ENCODE results near the gene SLAMF6. TPM values are rescaled to one million over a fixed set of nuclear protein-coding genes. Genes with fewer than 3 reads are reported as not detected.

Gene SLAMF6
- total RNA-seq, 1 experiment from 2014 or later: not detected

DNA sequence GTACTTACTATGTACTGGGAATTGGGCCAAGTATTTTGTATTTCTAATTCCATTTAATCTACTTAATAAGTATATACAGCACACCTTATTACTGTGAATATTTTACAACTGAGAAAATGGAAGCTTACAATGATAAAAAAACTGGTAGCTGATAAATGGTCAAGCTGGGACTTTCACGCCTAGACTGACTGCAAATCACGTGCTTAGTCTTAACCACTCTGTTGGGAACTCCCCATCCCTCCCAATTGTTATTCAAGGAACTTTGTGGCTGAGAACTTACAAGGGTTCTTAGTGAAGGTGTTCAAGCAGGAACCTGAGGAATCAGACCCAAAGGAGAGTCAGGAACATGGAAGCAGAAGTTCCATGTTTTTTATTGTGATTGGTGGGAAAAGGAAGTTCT, 29.4 kb upstream of the SLAMF6 start:
- no peak overlapping the region for H3K27ac ChIP-seq
- no peak overlapping the region for H3K4me3 ChIP-seq
- DNase-seq (ENCODE audit: low read depth in 1 of 2, low spot score in 2 of 2): no peak
- H3K4me1 ChIP-seq (replicated peaks): no peaks in the 10 kb centered on the region
- no peaks in the 10 kb centered on the region for H3K36me3 ChIP-seq
- no peaks in the 10 kb centered on the region for H3K27me3 ChIP-seq (replicated peaks)
- H3K9me3 ChIP-seq (replicated peaks): no peaks in the 10 kb centered on the region

DNA sequence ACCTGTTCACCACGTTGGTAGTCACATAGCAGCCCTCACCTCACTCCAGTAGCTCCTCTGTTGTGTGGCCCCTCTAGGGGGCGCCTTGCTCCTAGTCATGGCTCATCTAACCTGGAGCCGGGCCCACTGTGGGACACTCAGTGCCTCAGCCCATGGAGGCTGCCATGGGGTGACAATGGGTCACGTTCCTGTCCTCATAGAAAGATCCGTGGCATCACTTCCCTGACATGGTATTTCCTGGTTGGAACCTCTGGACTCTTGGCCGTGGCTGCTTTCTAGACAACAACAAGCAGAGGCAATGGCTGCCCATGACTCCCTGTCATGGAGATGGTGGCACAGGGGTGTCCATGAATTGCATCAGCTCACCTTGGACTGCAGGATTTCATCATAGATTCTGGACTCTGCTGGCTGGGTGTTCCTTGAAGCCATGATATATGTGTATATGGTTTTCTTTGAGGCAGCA, 27.5 kb upstream of the SLAMF6 start:
- no peaks in the 10 kb centered on the region for H3K36me3 ChIP-seq
- no peak for DNase-seq (ENCODE audit: low read depth in 1 of 2, low spot score in 2 of 2)
- H3K4me3 ChIP-seq: no peak overlapping the region
- H3K4me1 ChIP-seq (replicated peaks): no peaks in the 10 kb centered on the region
- H3K27me3 ChIP-seq (replicated peaks): no peaks in the 10 kb centered on the region
- H3K27ac ChIP-seq: no peak overlapping the region
- no peaks in the 10 kb centered on the region for H3K9me3 ChIP-seq (replicated peaks)

DNA sequence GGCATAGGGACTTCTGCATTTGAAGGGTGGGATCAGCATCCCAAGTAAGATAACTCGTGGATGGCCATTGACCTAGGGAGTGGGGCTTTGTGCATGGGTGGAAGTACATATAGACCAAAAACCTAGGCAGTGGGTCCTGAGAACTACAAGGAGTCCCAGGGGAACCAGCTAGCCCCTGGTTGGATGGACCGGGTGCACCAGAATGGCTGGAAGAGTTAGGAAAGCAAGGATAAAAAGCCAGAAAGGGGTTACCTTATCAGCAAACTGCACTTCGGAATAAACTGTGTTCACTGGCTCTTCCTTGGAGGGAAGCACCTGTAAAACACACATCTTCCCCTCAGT, 26.6 kb upstream of the SLAMF6 start:
- Histone ChIP-seq H3K9me3 (replicated peaks) (no peaks in the 10 kb centered on the region), H3K4me1 (replicated peaks) (no peaks in the 10 kb centered on the region), H3K36me3 (no peaks in the 10 kb centered on the region), H3K27me3 (replicated peaks) (no peaks in the 10 kb centered on the region), H3K4me3 (no peak overlapping the region), H3K27ac (no peak overlapping the region)
- no peak for DNase-seq (ENCODE audit: low read depth in 1 of 2, low spot score in 2 of 2)

DNA sequence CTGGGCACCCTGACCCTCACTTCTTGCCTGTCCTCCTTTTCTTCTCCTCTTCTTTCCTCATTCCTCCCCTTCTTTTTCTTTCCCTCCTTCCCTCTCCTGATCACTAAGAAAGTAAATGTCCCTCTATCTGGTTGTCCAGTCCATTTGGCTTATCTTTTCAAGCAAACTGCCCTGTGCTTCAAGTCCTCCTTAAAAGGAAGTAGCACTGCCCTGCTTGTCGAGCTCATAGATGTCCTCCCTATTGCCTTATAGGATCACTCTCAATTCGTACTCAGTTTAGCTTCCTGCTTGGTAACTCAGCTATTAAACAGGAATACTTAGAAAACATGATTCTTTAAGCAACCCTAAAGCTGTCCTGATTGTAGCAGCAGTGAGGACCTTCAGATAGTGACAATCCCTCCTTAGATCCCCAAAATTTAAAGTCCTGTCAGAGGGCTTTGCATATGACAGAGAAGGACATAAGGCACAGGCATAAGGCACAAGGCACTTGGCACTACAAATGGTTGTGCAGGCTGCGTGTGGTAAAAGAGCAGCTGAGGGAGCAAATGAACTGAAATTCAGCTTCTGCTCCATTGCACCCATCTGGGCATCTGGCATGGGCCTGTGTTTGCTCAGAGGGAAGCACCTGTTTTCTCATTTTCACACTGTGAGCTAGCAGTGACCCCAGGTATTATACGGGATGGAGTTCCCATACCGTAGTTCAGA, 26.1 kb upstream of the SLAMF6 start:
- Histone ChIP-seq H3K4me3 (no peak overlapping the region), H3K27ac (no peak overlapping the region), H3K27me3 (replicated peaks) (no peaks in the 10 kb centered on the region), H3K4me1 (replicated peaks) (no peaks in the 10 kb centered on the region), H3K36me3 (no peaks in the 10 kb centered on the region), H3K9me3 (replicated peaks) (no peaks in the 10 kb centered on the region)
- no peak for DNase-seq (ENCODE audit: low read depth in 1 of 2, low spot score in 2 of 2)

DNA sequence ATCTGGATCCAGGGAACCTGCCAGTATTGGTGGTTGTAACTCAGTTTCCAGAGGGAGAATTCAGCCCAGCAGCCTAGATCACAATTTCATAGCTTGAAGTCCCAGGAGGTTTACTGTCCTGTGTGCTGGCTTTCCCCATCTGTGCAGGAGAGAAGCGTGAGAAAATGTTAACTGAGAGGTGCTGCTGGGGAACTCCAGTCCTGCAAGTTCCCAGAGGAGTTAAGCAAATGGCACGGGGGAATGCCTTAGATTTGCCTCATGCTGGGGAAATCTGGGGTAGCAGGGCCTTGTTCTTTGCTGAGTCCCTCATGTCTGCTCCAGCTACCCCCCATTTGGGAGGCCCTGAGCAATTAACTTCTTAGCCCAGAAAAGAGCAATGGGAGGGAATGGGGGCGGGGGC, 25.1 kb upstream of the SLAMF6 start:
- H3K27ac ChIP-seq: no peak overlapping the region
- no peak for DNase-seq (ENCODE audit: low read depth in 1 of 2, low spot score in 2 of 2)
- no peaks in the 10 kb centered on the region for H3K4me1 ChIP-seq (replicated peaks)
- no peaks in the 10 kb centered on the region for H3K9me3 ChIP-seq (replicated peaks)
- no peaks in the 10 kb centered on the region for H3K27me3 ChIP-seq (replicated peaks)
- no peak overlapping the region for H3K4me3 ChIP-seq
- no peaks in the 10 kb centered on the region for H3K36me3 ChIP-seq

DNA sequence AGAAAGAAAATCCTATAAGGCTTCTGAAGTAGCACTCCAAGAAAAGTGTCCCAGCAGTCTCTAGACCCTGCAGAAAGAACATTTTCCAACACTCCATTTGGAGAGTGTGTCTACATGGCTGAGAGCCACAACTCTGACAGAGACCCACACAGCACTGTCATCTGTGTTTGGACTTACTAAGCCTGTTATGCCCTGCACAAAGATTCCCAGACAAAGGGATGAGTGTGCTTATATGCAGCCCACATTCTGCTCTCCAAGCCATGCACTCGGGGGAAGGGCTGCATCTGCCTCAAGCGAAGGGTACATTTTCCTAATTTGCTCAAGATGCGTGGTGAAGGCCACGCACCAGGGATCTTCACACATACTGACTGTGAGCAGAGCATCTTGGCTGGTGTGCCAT, 24.4 kb upstream of the SLAMF6 start:
- no peak overlapping the region for H3K4me3 ChIP-seq
- H3K4me1 ChIP-seq (replicated peaks): no peaks in the 10 kb centered on the region
- H3K9me3 ChIP-seq (replicated peaks): no peaks in the 10 kb centered on the region
- no peaks in the 10 kb centered on the region for H3K36me3 ChIP-seq
- H3K27me3 ChIP-seq (replicated peaks): no peaks in the 10 kb centered on the region
- no peak overlapping the region for H3K27ac ChIP-seq
- DNase-seq (ENCODE audit: low read depth in 1 of 2, low spot score in 2 of 2): no peak

DNA sequence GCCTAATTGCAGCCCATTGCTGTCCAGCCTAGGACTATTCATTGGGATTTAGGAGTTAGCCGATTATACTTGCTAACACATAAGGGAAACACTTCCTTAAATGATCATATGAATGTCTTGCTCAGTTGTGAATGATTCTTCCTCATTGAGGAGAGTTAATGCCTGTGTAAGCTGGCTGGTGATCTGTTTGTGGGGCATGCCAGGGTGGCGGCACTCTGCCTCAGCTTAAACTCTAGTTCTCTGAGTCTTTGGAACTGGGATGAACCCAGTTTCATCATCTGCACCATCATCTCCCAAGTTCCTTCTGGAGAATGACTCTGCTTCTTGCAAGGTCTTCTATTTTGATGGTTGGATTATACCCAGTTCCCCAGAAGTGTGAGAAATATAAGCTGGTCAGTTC, 23.9 kb upstream of the SLAMF6 start:
- no peak for DNase-seq (ENCODE audit: low read depth in 1 of 2, low spot score in 2 of 2)
- no peaks in the 10 kb centered on the region for H3K36me3 ChIP-seq
- H3K4me3 ChIP-seq: no peak overlapping the region
- H3K27me3 ChIP-seq (replicated peaks): no peaks in the 10 kb centered on the region
- no peaks in the 10 kb centered on the region for H3K9me3 ChIP-seq (replicated peaks)
- no peak overlapping the region for H3K27ac ChIP-seq
- no peaks in the 10 kb centered on the region for H3K4me1 ChIP-seq (replicated peaks)

DNA sequence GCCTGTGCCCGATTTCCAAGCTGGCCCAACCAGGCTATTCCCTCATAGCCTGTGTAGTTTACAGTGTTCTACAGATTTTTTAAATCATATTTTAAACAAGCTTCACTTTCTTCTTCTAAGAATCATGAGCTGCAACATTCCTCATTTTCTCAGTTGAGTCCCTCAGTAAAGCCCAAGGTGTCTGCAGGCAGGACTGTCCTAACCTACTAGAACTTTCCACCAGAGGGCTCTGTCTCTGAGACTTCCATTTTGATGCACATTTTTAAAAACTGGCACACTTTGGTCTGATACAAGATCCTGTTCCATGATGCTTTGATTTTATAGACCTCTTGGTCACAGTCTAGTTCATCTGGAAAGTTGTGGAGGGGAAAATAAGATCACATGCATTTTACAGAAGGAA, 21.6 kb upstream of the SLAMF6 start:
- H3K36me3 ChIP-seq: no peaks in the 10 kb centered on the region
- no peak for DNase-seq (ENCODE audit: low read depth in 1 of 2, low spot score in 2 of 2)
- no peak overlapping the region for H3K4me3 ChIP-seq
- no peaks in the 10 kb centered on the region for H3K9me3 ChIP-seq (replicated peaks)
- H3K27ac ChIP-seq: no peak overlapping the region
- H3K4me1 ChIP-seq (replicated peaks): no peaks in the 10 kb centered on the region
- no peaks in the 10 kb centered on the region for H3K27me3 ChIP-seq (replicated peaks)

DNA sequence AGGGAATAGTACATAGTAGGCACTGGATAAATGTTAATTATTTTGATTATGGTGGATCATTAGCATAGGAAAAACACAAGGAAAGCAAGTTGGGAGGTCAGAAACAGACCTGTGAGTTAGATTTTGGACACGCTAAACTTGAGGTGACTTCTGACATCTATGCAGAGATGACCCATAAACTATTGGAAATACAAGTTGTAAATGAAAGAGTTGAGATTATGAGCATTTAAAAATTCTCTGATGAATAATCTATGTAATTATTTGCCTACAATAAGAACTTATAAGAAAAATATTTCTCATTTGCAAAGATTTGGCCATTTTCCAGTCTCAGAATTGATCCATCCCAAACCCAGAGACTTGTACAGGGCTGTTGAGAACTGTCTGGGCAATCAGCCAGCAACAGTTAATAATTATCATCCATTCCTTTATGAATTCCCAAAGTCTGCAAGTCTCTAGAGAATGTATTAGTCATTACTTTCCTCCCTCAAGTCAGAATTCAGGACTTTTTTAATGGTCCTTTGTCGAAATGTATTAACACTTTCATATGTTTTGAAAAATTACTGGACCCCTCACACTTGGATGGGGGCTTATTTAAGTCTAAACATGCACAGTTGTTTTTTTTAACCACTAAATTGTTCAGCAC, 19.4 kb upstream of the SLAMF6 start:
- Histone ChIP-seq H3K27ac (no peak overlapping the region), H3K4me3 (no peak overlapping the region), H3K9me3 (replicated peaks) (no peaks in the 10 kb centered on the region), H3K27me3 (replicated peaks) (no peaks in the 10 kb centered on the region), H3K4me1 (replicated peaks) (no peaks in the 10 kb centered on the region), H3K36me3 (no peaks in the 10 kb centered on the region)
- DNase-seq (ENCODE audit: low read depth in 1 of 2, low spot score in 2 of 2): no peak

DNA sequence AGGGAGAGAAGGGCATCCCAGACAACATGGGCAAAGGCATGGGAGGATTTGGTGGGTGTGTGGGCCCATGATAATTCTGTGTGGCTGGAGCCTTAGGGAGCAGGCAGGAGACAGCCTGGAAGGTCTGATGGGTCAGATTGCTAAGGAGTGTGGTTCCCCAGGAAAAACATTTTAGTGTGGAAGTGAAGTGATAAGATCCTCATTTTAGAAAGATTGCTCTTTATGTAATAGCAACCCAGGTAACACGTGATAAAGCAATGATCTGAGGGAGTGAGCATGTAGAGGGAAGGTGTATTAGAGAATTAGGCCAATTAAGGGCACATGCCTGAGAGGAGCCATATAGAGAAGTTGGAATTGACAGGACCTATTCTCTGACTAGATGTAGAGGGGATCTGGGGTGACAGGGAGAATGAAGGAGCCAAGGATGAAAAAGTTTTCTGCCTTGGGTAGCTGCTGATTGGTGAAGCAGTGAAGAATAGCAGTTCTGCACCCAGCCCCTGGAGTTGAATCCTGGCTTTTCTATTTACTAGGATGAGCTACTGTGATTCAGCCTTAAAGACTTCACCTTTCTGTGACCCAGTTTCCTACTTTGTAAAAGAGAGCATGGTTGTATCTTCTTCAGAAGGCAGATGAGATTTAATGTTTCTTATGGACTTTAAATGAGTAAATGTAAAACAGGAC, 18.7 kb upstream of the SLAMF6 start:
- Histone ChIP-seq H3K36me3 (no peaks in the 10 kb centered on the region), H3K27me3 (replicated peaks) (no peaks in the 10 kb centered on the region), H3K9me3 (replicated peaks) (no peaks in the 10 kb centered on the region), H3K4me1 (replicated peaks) (no peaks in the 10 kb centered on the region), H3K4me3 (no peak overlapping the region), H3K27ac (no peak overlapping the region)
- DNase-seq (ENCODE audit: low read depth in 1 of 2, low spot score in 2 of 2): no peak

DNA sequence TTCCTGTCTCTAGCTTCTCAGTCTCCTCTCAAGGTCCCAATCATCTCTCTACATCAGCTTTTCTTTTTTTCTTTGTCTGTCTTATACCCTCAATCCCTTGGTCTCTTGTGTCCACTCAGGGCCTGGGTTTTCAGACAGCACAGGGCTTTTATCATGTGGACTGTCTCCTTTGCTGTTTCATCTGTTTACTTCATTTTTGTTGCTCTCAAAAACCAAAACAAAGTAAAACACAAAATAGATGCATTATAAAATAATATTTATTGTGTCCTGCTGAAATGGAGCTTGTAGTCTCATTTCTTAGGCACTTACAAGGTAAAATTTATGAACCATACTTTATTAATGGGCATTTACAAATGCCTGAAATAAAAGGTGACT, 17.8 kb upstream of the SLAMF6 start:
- H3K4me3 ChIP-seq: no peak overlapping the region
- H3K36me3 ChIP-seq: no peaks in the 10 kb centered on the region
- H3K27me3 ChIP-seq (replicated peaks): no peaks in the 10 kb centered on the region
- H3K9me3 ChIP-seq (replicated peaks): no peaks in the 10 kb centered on the region
- no peak overlapping the region for H3K27ac ChIP-seq
- no peaks in the 10 kb centered on the region for H3K4me1 ChIP-seq (replicated peaks)
- DNase-seq (ENCODE audit: low read depth in 1 of 2, low spot score in 2 of 2): no peak

DNA sequence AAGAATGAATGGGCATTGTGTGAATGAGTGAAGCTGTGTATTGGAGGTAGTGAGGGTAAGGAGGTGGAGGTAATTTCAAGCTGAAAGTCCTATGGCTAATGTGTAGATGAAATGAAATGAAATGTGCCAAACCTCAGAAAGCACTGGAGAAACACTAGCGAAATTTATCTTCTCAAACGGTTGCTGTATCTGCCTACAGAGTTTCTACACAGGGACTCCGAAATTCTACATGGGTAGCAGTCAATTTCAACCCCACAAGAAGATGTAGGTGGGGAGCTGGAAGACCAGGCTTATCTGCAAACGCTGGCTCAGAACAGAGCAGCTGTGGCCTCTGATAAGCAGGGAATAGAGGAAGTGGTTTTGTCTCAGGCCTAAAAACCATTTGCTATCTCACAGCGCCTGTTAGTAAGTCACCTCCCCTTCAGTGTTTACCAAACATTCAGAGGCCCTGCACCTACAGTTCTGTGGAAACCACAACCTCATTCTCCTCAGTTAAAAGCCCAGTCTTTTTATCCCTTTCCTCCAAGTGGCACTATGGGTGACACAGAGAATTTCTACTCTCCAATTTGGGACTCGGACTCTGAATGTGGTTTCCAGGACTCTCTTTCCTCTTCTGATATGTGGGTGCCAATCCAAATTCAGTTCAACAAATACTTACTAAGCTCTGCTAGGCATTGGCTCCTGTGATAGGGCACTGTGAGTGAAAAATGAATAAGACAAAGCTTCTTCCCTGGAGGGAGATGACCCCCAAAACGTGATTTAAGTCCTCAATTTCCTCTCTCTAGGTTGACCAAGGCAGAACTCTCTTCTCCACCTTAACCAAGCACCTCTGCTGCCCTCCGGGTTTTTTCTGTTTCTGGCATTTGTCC, 17.2 kb upstream of the SLAMF6 start:
- Histone ChIP-seq H3K9me3 (replicated peaks) (no peaks in the 10 kb centered on the region), H3K4me3 (no peak overlapping the region), H3K27me3 (replicated peaks) (no peaks in the 10 kb centered on the region), H3K36me3 (no peaks in the 10 kb centered on the region), H3K4me1 (replicated peaks) (no peaks in the 10 kb centered on the region), H3K27ac (no peak overlapping the region)
- DNase-seq (ENCODE audit: low read depth in 1 of 2, low spot score in 2 of 2): no peak

DNA sequence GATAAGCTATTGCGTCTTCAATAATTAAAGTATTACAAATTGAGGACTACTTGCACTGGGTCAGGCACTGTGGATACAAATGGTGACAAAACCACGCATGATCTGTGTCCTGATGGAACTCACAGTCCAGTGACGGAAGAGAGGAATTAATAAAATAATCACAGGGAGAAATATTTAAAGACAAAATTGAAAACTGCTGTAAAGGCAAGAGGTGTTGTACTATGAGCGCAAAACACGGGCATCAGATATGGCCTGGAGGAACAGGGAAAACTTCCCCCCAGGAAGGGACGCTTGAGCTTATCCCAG, 16.6 kb upstream of the SLAMF6 start:
- no peak overlapping the region for H3K4me3 ChIP-seq
- DNase-seq (ENCODE audit: low read depth in 1 of 2, low spot score in 2 of 2): no peak
- H3K4me1 ChIP-seq (replicated peaks): no peaks in the 10 kb centered on the region
- no peaks in the 10 kb centered on the region for H3K27me3 ChIP-seq (replicated peaks)
- H3K9me3 ChIP-seq (replicated peaks): no peaks in the 10 kb centered on the region
- no peak overlapping the region for H3K27ac ChIP-seq
- H3K36me3 ChIP-seq: no peaks in the 10 kb centered on the region
